ENCODE results near the gene C1orf21. TPM values are rescaled to one million over a fixed set of nuclear protein-coding genes. Genes with fewer than 3 reads are reported as not detected.

Gene C1orf21
- polyA plus RNA-seq, 1 of the 3 experiments (the other 2 are of a cell fraction), result 4.8 TPM

GRCh38 chr1:184574588-184574987, 187.8 kb downstream of the C1orf21 start:
- no peak overlapping the region for H3K27ac ChIP-seq (ENCODE audit: low read depth in 2 of 2, low read length in 1 of 2)
- H2AFZ ChIP-seq (ENCODE audit: low read depth), result no peak overlapping the region
- H3K79me2 ChIP-seq (ENCODE audit: insufficient read depth), result no peaks in the 10 kb centered on the region
- H3K36me3 ChIP-seq (replicated peaks in 1 of 2; ENCODE audit: control insufficient read depth in 1 of 2, insufficient read depth in 2 of 2, low read length in 1 of 2), result no peaks in the 10 kb centered on the region
- no peak overlapping the region for H3K4me3 ChIP-seq (ENCODE audit: low read depth in 2 of 2, low read length in 1 of 2)
- no peaks in the 10 kb centered on the region for H4K20me1 ChIP-seq (ENCODE audit: insufficient read depth)
- CTCF ChIA-PET, result interaction anchor here (0.6 to 1.2 kb wide), 3 partner anchors 11 to 499 kb away, joined by 3 to 5 read pairs (median 4); no protein-coding TSS in a partner anchor
- no peaks in the 10 kb centered on the region for H3K27me3 ChIP-seq (ENCODE audit: insufficient read depth)
- WGBS (ENCODE audit: low lambda C conversion rate), result 92% methylated on average over 8 of the region's 8 CpGs
- peaks cover 0 to 5% of the 10 kb centered on the region in 2 experiments; a peak in 2 of 4 replicates for H3K4me1 ChIP-seq (ENCODE audit: control insufficient read depth in 1 of 2, insufficient read depth in 2 of 2, low read depth in 1 of 2, low read length in 1 of 2)
- H3K4me2 ChIP-seq, result no peak overlapping the region
- POLR2A ChIA-PET, result no interaction called here
- H3K9ac ChIP-seq, result no peak overlapping the region
- no peaks in the 10 kb centered on the region for H3K9me2 ChIP-seq
- TF ChIP-seq NFIC (IDR thresholded peaks at IDR 0.05; ENCODE audit: borderline replicate concordance) (no peak), CHD2 (IDR thresholded peaks at IDR 0.05; ENCODE audit: low read length, partially characterized antibody) (no peak), ELF1 (IDR thresholded peaks at IDR 0.05) (no peak), GATA2 (CRISPR knock-in tag; IDR thresholded peaks at IDR 0.05) (no peak), RCOR1 (IDR thresholded peaks at IDR 0.05; ENCODE audit: low read length) (no peak), ZBTB33 (IDR thresholded peaks at IDR 0.05; ENCODE audit: borderline replicate concordance, low read depth) (no peak), TEAD4 (IDR thresholded peaks at IDR 0.05; ENCODE audit: borderline replicate concordance, insufficient read depth) (no peak), JUND (IDR thresholded peaks at IDR 0.05) (no peak), MEF2A (IDR thresholded peaks at IDR 0.05; ENCODE audit: borderline replicate concordance, low read depth) (no peak), FOXM1 (IDR thresholded peaks at IDR 0.05; ENCODE audit: low read depth) (no peak), GABPA (IDR thresholded peaks at IDR 0.05; ENCODE audit: low read depth) (no peak)
- DNase-seq, result no peak
- H3K9me3 ChIP-seq, result no peaks in the 10 kb centered on the region
- H3F3A ChIP-seq (replicated peaks; ENCODE audit: insufficient read depth), result no peaks in the 10 kb centered on the region

DNA sequence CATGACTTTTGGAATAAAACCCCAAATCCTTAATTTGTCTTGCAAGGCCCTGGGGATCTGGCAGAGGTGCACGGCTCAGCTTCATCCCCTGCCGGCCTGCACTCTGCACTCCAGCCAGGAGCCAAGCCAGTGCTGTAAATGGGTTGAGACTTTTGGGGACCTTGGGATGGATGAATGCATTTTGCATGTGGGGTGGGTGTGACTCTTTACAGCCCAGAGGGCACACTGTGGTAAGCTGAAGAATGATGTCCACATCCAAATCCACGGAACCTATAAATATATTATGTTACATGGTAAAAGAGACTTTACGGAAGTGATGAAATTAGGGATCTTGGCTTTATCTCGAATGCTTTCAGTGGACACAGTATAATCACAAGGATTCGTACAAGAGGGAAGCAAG, 190.0 kb downstream of the C1orf21 start:
- H2AFZ ChIP-seq (ENCODE audit: low read depth), result no peak overlapping the region
- no peak overlapping the region for H3K4me3 ChIP-seq (ENCODE audit: low read depth in 2 of 2, low read length in 1 of 2)
- no peaks in the 10 kb centered on the region for H3K36me3 ChIP-seq (replicated peaks in 1 of 2; ENCODE audit: control insufficient read depth in 1 of 2, insufficient read depth in 2 of 2, low read length in 1 of 2)
- H3K9ac ChIP-seq, result no peak overlapping the region
- H3K27me3 ChIP-seq (ENCODE audit: insufficient read depth), result no peaks in the 10 kb centered on the region
- H3K27ac ChIP-seq (ENCODE audit: low read depth in 2 of 2, low read length in 1 of 2), result no peak overlapping the region
- no peak for DNase-seq
- no peaks in the 10 kb centered on the region for H3F3A ChIP-seq (replicated peaks; ENCODE audit: insufficient read depth)
- H3K4me1 ChIP-seq (ENCODE audit: control insufficient read depth in 1 of 2, insufficient read depth in 2 of 2, low read depth in 1 of 2, low read length in 1 of 2), result peaks cover 0 to 1% of the 10 kb centered on the region in 2 experiments; a peak in 2 of 4 replicates
- ChIA-PET POLR2A (interaction anchor here (0.6 kb wide), 1 partner anchor 195 kb away, joined by 3 read pairs; no protein-coding TSS in a partner anchor), CTCF (interaction anchor here (1.0 to 1.8 kb wide), 3 partner anchors 10 to 115 kb away, joined by 4 to 5 read pairs (median 4); no protein-coding TSS in a partner anchor)
- 98% methylated on average over 6 of the region's 6 CpGs for WGBS (ENCODE audit: low lambda C conversion rate)
- no peaks in the 10 kb centered on the region for H3K79me2 ChIP-seq (ENCODE audit: insufficient read depth)
- H4K20me1 ChIP-seq (ENCODE audit: insufficient read depth), result no peaks in the 10 kb centered on the region
- no peaks in the 10 kb centered on the region for H3K9me3 ChIP-seq
- TF ChIP-seq SIN3A (IDR thresholded peaks at IDR 0.05; ENCODE audit: borderline replicate concordance, low read depth, low read length), result no peak
- TF ChIP-seq POLR2AphosphoS5 (IDR thresholded peaks at IDR 0.05; ENCODE audit: low read depth, low read length), result no peak
- H3K9me2 ChIP-seq, result no peaks in the 10 kb centered on the region
- no peak overlapping the region for H3K4me2 ChIP-seq

Data from SK-N-SH (cell line).